Activated T-helper 17 cell treated with anti-CD3 and anti-CD28 coated beads, Interleukin-2, amount 50 U/mL, for 72 hours (primary cell): ENCODE results near the gene SPON2. TPM values are rescaled to one million over a fixed set of nuclear protein-coding genes. Genes with fewer than 3 reads are reported as not detected.

ENCODE experiments used
- ATAC-seq: fragments of 150-1000 bp; cut with Tn5 transposase; replicated peaks from 2 replicates; pipeline ENCODE4 v1.10.0; 2021; ENCODE audit warnings: mild to moderate bottlenecking, moderate library complexity
- H3K27ac Mint-ChIP-seq: one replicate; pipeline ENCODE4 v1.8.0; 2022; ENCODE audit warnings: mixed read lengths
- H3K27me3 Mint-ChIP-seq: one replicate; pipeline ENCODE4 v1.8.0; 2022; ENCODE audit warnings: mixed read lengths
- H3K36me3 Mint-ChIP-seq: one replicate; pipeline ENCODE4 v1.8.0; 2022; ENCODE audit warnings: low read depth, mild to moderate bottlenecking, mixed read lengths
- H3K4me1 Mint-ChIP-seq: one replicate; pipeline ENCODE4 v1.8.0; 2022; ENCODE audit warnings: mixed read lengths
- H3K4me3 Mint-ChIP-seq: one replicate; pipeline ENCODE4 v1.8.0; 2022; ENCODE audit warnings: mild to moderate bottlenecking, mixed read lengths
- H3K9me3 Mint-ChIP-seq: one replicate; pipeline ENCODE4 v1.8.0; 2022; ENCODE audit warnings: mixed read lengths
- total RNA-seq, 2 donors: library from RNA; stranded (reverse); gene quantifications; one replicate each; pipeline ENCODE4 v1.2.3, GENCODE V29; 2022

The SPON2 gene
- total RNA-seq, 2 donors from 2014 or later = 17.3 to 18.7 TPM

GRCh38 chr4:1193206-1194009 lies 21.0 kb upstream of the SPON2 start:
- Mint-ChIP-seq H3K9me3 (no peaks in the 10 kb centered on the region), H3K36me3 (no peaks in the 10 kb centered on the region), H3K4me3 (no peak overlapping the region), H3K27ac (no peak overlapping the region), H3K4me1 (no peaks in the 10 kb centered on the region), H3K27me3 (no peaks in the 10 kb centered on the region)
- ATAC-seq = no peak

- ATAC-seq = no peak
- H3K36me3 Mint-ChIP-seq = no peaks in the 10 kb centered on the region
- H3K27me3 Mint-ChIP-seq = no peaks in the 10 kb centered on the region
- no peaks in the 10 kb centered on the region for H3K4me1 Mint-ChIP-seq
- no peaks in the 10 kb centered on the region for H3K9me3 Mint-ChIP-seq
- H3K27ac Mint-ChIP-seq = no peak overlapping the region
- H3K4me3 Mint-ChIP-seq = no peak overlapping the region
Measured at GRCh38 chr4:1192493-1193205, 20.3 kb upstream of the SPON2 start.

- H3K4me3 Mint-ChIP-seq = no peak overlapping the region
- no peaks in the 10 kb centered on the region for H3K9me3 Mint-ChIP-seq
- H3K27me3 Mint-ChIP-seq = no peaks in the 10 kb centered on the region
- H3K27ac Mint-ChIP-seq = no peak overlapping the region
- peaks cover 3% of the 10 kb centered on the region for H3K4me1 Mint-ChIP-seq
- H3K36me3 Mint-ChIP-seq = no peaks in the 10 kb centered on the region
- ATAC-seq = no peak
Measured at GRCh38 chr4:1192091-1192492, 19.7 kb upstream of the SPON2 start.

- Mint-ChIP-seq H3K36me3 (no peaks in the 10 kb centered on the region), H3K4me3 (no peak overlapping the region), H3K27ac (no peak overlapping the region)
Measured at GRCh38 chr4:1191621-1192020, 19.2 kb upstream of the SPON2 start.

GRCh38 chr4:1187182-1187581 lies 14.8 kb upstream of the SPON2 start:
- Mint-ChIP-seq H3K36me3 (no peaks in the 10 kb centered on the region), H3K9me3 (no peaks in the 10 kb centered on the region), H3K4me3 (no peak overlapping the region), H3K27me3 (no peaks in the 10 kb centered on the region), H3K27ac (no peak overlapping the region), H3K4me1 (peaks cover 5% of the 10 kb centered on the region)
- peak; percentile 97 for ATAC-seq

More at GRCh38 chr4:1191621-1192020, 19.2 kb upstream of the SPON2 start:
- Mint-ChIP-seq H3K27me3 (no peaks in the 10 kb centered on the region), H3K9me3 (no peaks in the 10 kb centered on the region), H3K4me1 (peaks cover 5% of the 10 kb centered on the region)
- ATAC-seq = no peak

GRCh38 chr4:1183985-1184773 lies 11.8 kb upstream of the SPON2 start:
- H3K27ac Mint-ChIP-seq = no peak overlapping the region
- H3K4me1 Mint-ChIP-seq = peaks cover 5% of the 10 kb centered on the region
- H3K27me3 Mint-ChIP-seq = peaks cover 5% of the 10 kb centered on the region
- no peak for ATAC-seq
- H3K36me3 Mint-ChIP-seq = no peaks in the 10 kb centered on the region
- peaks cover 7% of the 10 kb centered on the region for H3K9me3 Mint-ChIP-seq
- peak overlapping the region; percentile 43 for H3K4me3 Mint-ChIP-seq

GRCh38 chr4:1182313-1182712 lies 9.9 kb upstream of the SPON2 start:
- peaks cover 5% of the 10 kb centered on the region for H3K27me3 Mint-ChIP-seq
- peaks cover 4% of the 10 kb centered on the region for H3K4me1 Mint-ChIP-seq
- ATAC-seq = no peak
- no peaks in the 10 kb centered on the region for H3K36me3 Mint-ChIP-seq
- no peak overlapping the region for H3K4me3 Mint-ChIP-seq
- H3K9me3 Mint-ChIP-seq = peaks cover 7% of the 10 kb centered on the region
- no peak overlapping the region for H3K27ac Mint-ChIP-seq

- peaks cover 6% of the 10 kb centered on the region for H3K4me1 Mint-ChIP-seq
- no peak for ATAC-seq
- H3K27me3 Mint-ChIP-seq = peaks cover 5% of the 10 kb centered on the region
Measured at GRCh38 chr4:1180663-1181062, 8.3 kb upstream of the SPON2 start.

GRCh38 chr4:1179976-1180375 lies 7.6 kb upstream of the SPON2 start:
- H3K4me1 Mint-ChIP-seq = peaks cover 6% of the 10 kb centered on the region
- H3K27me3 Mint-ChIP-seq = peaks cover 5% of the 10 kb centered on the region
- H3K9me3 Mint-ChIP-seq = peaks cover 7% of the 10 kb centered on the region
- H3K27ac Mint-ChIP-seq = no peak overlapping the region
- H3K4me3 Mint-ChIP-seq = no peak overlapping the region
- no peaks in the 10 kb centered on the region for H3K36me3 Mint-ChIP-seq
- no peak for ATAC-seq

More at GRCh38 chr4:1180663-1181062, 8.3 kb upstream of the SPON2 start:
- Mint-ChIP-seq H3K36me3 (no peaks in the 10 kb centered on the region), H3K9me3 (peaks cover 7% of the 10 kb centered on the region), H3K27ac (no peak overlapping the region), H3K4me3 (no peak overlapping the region)

GRCh38 chr4:1179089-1179441 lies 6.7 kb upstream of the SPON2 start:
- H3K9me3 Mint-ChIP-seq = peaks cover 7% of the 10 kb centered on the region
- H3K4me3 Mint-ChIP-seq = no peak overlapping the region
- peaks cover 6% of the 10 kb centered on the region for H3K4me1 Mint-ChIP-seq
- no peak for ATAC-seq
- H3K36me3 Mint-ChIP-seq = no peaks in the 10 kb centered on the region
- no peak overlapping the region for H3K27ac Mint-ChIP-seq
- H3K27me3 Mint-ChIP-seq = peaks cover 5% of the 10 kb centered on the region

- Mint-ChIP-seq H3K27ac (no peak overlapping the region), H3K4me1 (peaks cover 6% of the 10 kb centered on the region), H3K4me3 (no peak overlapping the region), H3K36me3 (no peaks in the 10 kb centered on the region), H3K9me3 (peaks cover 7% of the 10 kb centered on the region), H3K27me3 (peaks cover 5% of the 10 kb centered on the region)
- ATAC-seq = no peak
Measured at GRCh38 chr4:1178300-1179088, 6.1 kb upstream of the SPON2 start.

GRCh38 chr4:1177274-1178141 lies 5.1 kb upstream of the SPON2 start:
- peak; percentile 42 for ATAC-seq
- Mint-ChIP-seq H3K9me3 (peaks cover 7% of the 10 kb centered on the region), H3K4me1 (peaks cover 6% of the 10 kb centered on the region), H3K27me3 (peaks cover 5% of the 10 kb centered on the region), H3K4me3 (no peak overlapping the region), H3K36me3 (no peaks in the 10 kb centered on the region), H3K27ac (no peak overlapping the region)
